ENCODE measurements around the gene BSN.

Gene BSN

GRCh38 chr3:49706456-49707112 is 152.3 kb downstream of the BSN start:
- H3K27ac ChIP-seq, result no peak overlapping the region
- DNase-seq (ENCODE audit: low read depth, low spot score), result no peak

- DNase-seq (ENCODE audit: low read depth, low spot score), result no peak
- no peak overlapping the region for H3K27ac ChIP-seq
Observed at GRCh38 chr3:49707113-49707480, 152.8 kb downstream of the BSN start.

GRCh38 chr3:49709852-49710251 is 155.6 kb downstream of the BSN start:
- no peak for DNase-seq (ENCODE audit: low read depth, low spot score)
- H3K27ac ChIP-seq, result no peak overlapping the region

GRCh38 chr3:49711489-49711888 is 157.2 kb downstream of the BSN start:
- DNase-seq (ENCODE audit: low read depth, low spot score), result no peak
- H3K27ac ChIP-seq, result no peak overlapping the region

- no peak for DNase-seq (ENCODE audit: low read depth, low spot score)
- H3K27ac ChIP-seq, result no peak overlapping the region
Observed at GRCh38 chr3:49712166-49712565, 157.9 kb downstream of the BSN start.

- H3K27ac ChIP-seq, result no peak overlapping the region
- no peak for DNase-seq (ENCODE audit: low read depth, low spot score)
Observed at GRCh38 chr3:49712631-49713317, 158.5 kb downstream of the BSN start.

GRCh38 chr3:49713336-49714105 is 159.2 kb downstream of the BSN start:
- DNase-seq (ENCODE audit: low read depth, low spot score), result no peak
- H3K27ac ChIP-seq, result no peak overlapping the region

GRCh38 chr3:49714728-49715550 is 160.7 kb downstream of the BSN start:
- no peak for DNase-seq (ENCODE audit: low read depth, low spot score)
- no peak overlapping the region for H3K27ac ChIP-seq

- H3K27ac ChIP-seq, result no peak overlapping the region
- no peak for DNase-seq (ENCODE audit: low read depth, low spot score)
Observed at GRCh38 chr3:49715611-49716121, 161.4 kb downstream of the BSN start.

- no peak for DNase-seq (ENCODE audit: low read depth, low spot score)
- H3K27ac ChIP-seq, result no peak overlapping the region
Observed at GRCh38 chr3:49716169-49716568, 161.9 kb downstream of the BSN start.

- H3K27ac ChIP-seq, result no peak overlapping the region
- no peak for DNase-seq (ENCODE audit: low read depth, low spot score)
Observed at GRCh38 chr3:49716691-49717210, 162.5 kb downstream of the BSN start.

- no peak for DNase-seq (ENCODE audit: low read depth, low spot score)
- H3K27ac ChIP-seq, result no peak overlapping the region
Observed at GRCh38 chr3:49717211-49717958, 163.1 kb downstream of the BSN start.

GRCh38 chr3:49717959-49718857 is 163.9 kb downstream of the BSN start:
- no peak for DNase-seq (ENCODE audit: low read depth, low spot score)
- no peak overlapping the region for H3K27ac ChIP-seq

- no peak for DNase-seq (ENCODE audit: low read depth, low spot score)
- no peak overlapping the region for H3K27ac ChIP-seq
Observed at GRCh38 chr3:49718858-49719213, 164.6 kb downstream of the BSN start.

- DNase-seq (ENCODE audit: low read depth, low spot score), result peak; percentile 53
- H3K27ac ChIP-seq, result no peak within 1 kb of the TSS
Observed at GRCh38 chr3:49719214-49719884, 165.1 kb downstream of the BSN start, which contains the start of gene AMIGO3. TSS of gene AMIGO3 (minus strand) at chr3:49719684. CDS start at chr3:49719465, 219 bp downstream.

Measured in epithelial cell of prostate (primary cell).